HG03066 (cell line): ENCODE measurements around the gene SLC2A9.

Experiments
- ATAC-seq: cut with Tn5 transposase; IDR thresholded peaks from one replicate; pipeline ENCODE4 v1.9.1; 2021; ENCODE audit warnings: low read depth; ENCODE audit not compliant: unreplicated experiment

SLC2A9 gene

GRCh38 chr4:10046471-10046870 is 25.2 kb upstream of the SLC2A9 start:
- ATAC-seq, result no peak

- ATAC-seq, result no peak
These were observed 24.2 kb upstream of the SLC2A9 start for GRCh38 chr4:10045481-10045880.

DNA sequence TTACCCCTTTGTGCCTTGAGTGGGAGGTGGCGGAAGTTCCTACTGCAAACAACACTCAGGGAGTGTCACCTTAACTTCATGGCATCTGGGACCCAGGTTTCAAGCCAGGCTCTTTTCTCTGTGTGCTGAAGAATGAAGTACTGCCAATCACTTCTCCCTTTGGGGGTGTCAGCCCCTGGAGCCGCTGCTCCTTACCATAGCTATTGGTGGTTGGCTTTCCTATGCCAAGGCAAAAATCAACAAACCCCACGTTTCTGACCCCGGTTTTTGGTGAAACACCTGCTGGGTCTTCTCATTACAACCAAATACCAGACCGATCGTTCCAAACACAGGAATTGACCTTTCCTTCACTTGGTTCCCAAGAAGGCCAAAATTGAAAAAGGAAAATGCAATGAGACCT is 19.7 kb upstream of the SLC2A9 start:
- ATAC-seq, result no peak

- no peak for ATAC-seq
These were observed 19.0 kb upstream of the SLC2A9 start for GRCh38 chr4:10040049-10040892.

DNA sequence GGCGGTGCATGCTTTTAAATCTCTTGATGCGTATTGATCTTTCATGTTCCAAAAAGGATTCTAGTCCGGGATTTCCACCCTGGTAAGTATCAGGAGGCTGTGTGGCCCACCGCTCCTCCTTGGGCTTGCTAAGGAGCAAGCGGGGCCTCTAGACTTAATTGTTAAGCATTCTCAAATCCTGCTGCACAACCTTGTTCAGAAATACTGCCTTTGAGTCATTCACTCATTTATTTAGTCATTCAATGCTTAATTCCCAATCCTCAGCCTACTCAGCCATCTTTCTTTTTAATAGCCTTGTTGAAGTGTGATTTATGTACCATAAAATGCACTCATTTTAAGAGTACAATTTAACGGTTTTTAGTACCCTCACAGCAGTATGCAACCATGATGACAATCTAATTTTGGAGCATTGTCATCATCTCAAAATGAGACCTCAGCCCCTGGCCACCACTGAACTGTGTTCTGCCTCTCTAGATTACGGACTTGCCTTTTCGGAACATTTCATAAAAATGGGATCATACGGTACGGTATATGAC is 15.6 kb upstream of the SLC2A9 start:
- ATAC-seq, result no peak

DNA sequence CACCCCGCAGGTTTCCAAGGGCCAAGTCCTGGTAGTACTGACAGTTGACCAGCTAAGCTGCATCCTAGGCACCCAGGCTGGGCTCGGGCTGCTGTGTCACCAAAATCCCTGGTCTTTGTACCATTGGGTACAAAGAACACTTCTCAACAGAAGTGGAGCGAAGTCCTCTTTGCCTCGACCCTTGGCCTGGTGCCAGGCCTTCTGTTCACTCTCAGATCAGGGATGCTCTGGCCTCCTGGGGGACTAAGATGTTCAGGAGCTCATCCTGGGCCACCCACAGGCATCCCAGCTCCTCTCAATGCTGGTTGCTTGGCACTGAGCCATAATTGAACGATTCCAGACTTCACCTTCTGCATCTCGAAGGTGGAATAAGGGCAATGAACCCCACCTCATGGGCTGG is 13.8 kb upstream of the SLC2A9 start:
- ATAC-seq, result no peak

- ATAC-seq, result no peak
These were observed 13.4 kb upstream of the SLC2A9 start for GRCh38 chr4:10034612-10035104.

GRCh38 chr4:10034136-10034535 is 12.8 kb upstream of the SLC2A9 start:
- no peak for ATAC-seq

DNA sequence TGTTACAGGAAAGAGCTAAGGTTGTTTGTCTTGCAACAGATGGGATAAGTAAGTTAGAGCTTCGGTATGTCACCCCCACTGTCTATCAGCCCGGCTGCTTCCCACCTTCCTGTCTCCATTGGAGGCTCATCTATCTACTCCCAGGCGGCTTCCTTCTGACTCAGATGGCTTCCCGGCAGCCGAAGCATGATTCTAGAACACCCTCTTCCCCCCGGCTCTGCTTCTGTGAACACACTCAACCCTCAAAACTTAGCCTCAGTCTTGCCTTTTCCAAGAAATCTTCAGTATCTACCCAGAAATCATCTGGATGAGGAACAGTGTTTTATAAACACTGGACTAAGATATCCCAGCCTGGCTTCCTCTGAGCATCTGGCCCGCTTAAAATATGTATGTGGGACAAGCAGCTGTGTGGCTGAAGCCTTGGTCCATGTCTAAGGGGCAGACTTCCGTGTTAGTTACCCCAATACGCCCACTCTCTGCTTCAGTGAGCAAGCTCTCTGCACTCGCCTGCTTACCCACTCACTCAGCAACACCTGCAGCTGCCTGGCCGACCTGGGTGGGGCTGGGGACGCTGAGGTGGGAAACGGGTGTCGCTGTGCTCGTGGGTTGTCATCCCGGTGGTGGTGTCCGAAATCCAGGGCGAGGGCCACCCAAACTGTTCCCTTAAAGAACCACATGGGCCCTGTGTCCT is 12.0 kb upstream of the SLC2A9 start:
- no peak for ATAC-seq

- no peak for ATAC-seq
These were observed 11.3 kb upstream of the SLC2A9 start for GRCh38 chr4:10032625-10033024.

DNA sequence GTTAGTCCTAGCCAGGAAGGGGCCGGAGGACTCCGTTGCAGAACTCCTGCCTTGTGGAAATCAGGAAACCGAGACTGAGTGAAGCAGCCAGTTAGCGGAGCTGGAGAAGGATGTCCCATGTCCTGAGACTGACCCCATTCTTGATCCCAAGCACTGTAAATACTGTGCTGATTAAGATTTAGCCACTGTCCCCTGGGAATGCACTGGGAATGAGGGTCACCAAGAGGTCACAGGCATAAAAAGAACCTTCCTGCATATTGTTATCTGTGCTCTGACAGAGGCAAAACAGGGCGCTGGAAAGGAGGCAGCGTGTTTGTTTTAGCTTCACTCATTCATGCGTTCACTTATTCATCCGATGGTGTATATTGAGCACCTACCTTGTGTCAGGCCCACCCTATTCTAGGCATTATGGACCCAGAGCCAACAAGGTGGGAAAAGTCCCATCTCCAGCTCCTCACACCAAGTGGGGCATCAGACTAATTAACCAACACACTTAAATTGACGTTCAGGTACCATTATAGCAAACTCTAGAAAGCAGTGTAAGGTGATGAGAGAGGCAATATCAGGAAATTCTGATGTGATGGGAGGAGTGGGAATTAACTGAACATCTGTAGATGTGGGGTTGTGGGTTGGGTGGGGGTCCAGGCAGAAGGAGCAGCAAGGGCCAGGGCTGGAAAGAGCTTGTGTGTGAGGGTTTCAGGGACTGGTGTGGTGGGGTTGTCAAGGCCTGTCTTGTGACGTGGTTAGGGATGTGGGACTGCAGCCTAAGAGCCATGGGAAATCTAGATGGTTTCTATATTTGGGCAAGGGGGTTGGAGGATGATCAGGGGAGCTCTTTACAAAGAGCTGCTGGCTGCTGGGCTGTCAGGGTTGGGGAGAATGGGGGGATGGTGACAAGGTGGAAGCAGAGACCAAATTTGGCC is 10.6 kb upstream of the SLC2A9 start:
- ATAC-seq, result no peak

DNA sequence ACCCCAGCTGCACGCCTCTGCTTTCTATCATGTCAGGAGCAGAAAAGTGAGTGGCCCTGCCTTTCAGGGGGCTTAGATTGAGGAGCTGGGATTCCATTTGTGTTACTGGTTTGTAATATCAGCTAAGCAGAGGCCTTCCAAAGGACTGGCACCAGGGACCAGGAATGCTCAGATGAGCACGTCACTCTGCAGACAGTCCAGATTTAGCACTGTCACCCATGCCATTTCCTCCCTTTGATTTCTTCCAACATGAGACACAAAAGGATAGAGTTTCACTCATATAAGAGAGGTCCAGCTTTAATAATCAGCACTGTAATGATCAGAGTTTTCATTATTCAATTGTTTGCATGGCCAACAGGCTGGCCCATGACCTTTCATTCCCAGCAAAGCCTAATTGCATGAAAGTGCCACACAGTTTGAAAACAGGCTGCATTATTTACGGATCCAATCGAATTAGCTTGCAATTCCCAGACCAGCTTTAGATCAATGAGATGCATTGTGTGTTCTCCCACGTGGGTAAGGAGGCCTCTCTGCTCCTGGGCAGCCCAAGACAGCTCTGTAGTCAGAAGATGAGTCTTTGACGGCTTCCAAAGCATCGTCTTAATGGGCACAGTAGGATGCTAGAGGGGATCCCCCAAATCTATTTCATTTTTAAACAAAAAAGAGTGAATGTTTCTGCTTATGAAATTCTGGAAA is 9.8 kb upstream of the SLC2A9 start:
- ATAC-seq, result no peak

GRCh38 chr4:10029403-10029802 is 8.1 kb upstream of the SLC2A9 start:
- no peak for ATAC-seq

DNA sequence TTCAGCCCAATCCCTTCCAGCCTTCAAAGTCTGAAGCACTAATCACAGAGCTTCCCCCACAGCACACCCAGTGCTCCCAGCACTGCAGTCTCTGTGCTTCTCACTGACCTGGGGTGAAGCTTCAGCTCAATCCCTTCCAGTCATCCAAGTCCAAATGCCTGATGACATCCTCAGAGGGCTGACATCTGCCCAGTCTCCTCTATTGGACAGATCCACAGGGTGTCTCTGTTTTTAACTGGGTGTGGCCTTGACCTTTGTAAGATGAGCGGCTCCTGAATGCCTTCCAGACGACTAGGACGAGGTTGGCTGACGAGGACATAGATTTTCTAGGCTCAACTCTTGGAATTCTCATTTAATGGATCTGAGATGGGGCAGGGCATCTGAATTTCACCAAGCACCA is 7.6 kb upstream of the SLC2A9 start:
- ATAC-seq, result no peak

DNA sequence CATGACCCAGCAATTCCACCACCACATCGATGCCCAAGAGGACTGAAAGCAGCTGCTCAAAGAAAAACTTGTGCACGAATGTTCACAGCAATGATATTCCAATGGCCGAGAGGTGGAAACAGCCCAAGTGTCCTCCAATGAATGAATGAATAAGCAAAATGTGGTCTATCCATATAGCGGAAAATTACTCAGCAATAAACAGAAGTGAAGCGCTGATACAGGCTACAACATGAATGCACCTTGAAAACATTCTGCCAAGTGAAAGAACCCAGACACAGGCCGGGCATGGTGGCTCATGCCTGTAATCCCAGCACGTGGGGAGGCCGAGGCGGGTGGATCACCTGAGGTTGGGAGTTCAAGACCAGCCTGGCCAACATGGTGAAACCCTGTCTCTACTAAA is 5.2 kb upstream of the SLC2A9 start:
- no peak for ATAC-seq

DNA sequence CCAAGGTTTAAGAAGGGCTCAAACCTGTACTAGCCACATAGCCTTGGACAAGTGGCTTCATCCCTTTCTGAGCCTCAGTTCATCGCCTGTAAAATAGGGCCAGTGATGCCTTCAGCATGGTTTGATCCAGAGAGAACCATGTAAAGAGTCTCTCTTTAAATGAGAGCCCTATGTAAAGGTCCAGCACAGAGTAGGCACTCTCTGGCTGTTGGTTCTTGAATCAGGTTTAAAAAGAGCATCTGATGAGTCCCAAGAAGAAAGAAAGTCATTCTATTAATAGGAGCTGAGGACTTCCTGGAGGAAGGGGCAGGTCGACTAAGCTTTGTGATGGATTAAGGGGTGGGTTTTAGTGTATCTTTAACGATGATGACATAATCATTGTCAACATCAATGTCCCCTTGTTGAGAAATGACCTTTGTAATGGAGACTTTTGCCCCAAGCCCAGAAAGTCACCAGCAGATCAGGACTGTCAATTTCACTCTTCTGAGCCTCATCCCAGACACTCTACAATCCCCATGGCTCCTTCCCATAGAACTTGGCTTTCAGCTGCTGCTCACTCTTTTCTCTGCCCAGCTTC is 4.0 kb upstream of the SLC2A9 start:
- no peak for ATAC-seq

GRCh38 chr4:10024303-10024702 is 3.0 kb upstream of the SLC2A9 start:
- ATAC-seq, result no peak

- ATAC-seq, result no peak
These were observed 2.5 kb upstream of the SLC2A9 start for GRCh38 chr4:10023806-10024205.

GRCh38 chr4:10023050-10023419 is 1.7 kb upstream of the SLC2A9 start:
- no peak for ATAC-seq
